HG03135 (cell line): ENCODE measurements around the gene HMG20B.
"Not testable (repeated sequence)": the region's sequence is repeated elsewhere in the genome, so short reads cannot be mapped to it uniquely, and the experiment has no call there.

Experiments
- ATAC-seq: cut with Tn5 transposase; IDR thresholded peaks from one replicate; pipeline ENCODE4 v1.9.1; 2021; ENCODE audit warnings: mild to moderate bottlenecking, moderate library complexity; ENCODE audit not compliant: unreplicated experiment

Gene HMG20B

DNA sequence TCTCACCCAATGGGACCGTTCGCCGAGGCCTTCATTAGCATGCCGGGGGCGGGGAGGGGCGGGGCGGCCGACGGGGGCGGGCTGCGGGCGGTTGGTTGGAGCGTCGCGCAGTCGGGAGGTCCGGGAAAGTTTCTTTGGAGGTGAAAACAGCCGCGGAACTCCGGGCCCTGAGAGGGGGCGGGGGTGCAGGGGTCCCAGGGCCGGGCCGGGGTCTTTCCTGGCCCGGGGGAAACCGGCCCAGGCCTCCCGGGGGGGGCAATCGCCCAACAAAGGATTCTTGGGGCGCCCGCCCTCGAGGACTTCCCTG lies at the start of gene HMG20B:
HMG20B (plus strand) TSS at position 90 of the 307 bp plus-strand sequence. CDS start 366 bp downstream, outside the sequence.
- ATAC-seq = no peak

DNA sequence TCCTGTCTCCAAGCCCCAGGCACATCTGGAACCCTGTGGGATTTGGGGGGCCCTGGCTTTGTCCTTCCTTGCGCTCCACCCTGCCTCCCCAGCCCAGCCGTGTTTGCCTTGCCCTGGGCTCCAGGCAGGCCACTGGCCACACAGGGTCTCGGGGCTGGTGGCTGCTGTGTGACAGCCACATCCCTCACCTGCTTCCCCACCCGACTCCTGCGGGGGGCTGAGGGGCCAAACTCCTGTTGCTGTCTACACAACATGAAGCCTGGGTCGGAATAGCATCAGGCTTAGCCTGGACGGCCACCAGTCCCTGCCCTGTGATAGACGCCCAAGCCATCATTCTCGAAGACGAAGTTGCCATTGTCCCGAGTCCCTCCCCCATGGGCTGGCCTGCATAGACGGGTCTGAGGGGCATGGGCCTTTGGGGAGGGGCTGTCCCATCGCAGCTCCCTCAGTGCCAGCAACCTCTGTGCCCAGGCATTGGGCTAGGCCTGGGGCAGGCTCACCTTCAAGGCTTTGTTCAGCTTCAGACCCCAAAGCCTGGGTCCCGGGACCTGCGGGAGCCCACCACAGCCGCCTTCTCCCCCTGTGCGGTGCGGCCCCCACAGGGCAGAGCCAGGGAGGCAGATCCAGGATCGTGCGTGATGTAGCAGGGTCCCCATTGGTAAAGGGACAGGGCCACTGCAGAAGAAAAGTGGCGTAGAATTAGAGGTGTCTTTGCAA lies 49.2 kb upstream of the HMG20B start:
- ATAC-seq = no peak

DNA sequence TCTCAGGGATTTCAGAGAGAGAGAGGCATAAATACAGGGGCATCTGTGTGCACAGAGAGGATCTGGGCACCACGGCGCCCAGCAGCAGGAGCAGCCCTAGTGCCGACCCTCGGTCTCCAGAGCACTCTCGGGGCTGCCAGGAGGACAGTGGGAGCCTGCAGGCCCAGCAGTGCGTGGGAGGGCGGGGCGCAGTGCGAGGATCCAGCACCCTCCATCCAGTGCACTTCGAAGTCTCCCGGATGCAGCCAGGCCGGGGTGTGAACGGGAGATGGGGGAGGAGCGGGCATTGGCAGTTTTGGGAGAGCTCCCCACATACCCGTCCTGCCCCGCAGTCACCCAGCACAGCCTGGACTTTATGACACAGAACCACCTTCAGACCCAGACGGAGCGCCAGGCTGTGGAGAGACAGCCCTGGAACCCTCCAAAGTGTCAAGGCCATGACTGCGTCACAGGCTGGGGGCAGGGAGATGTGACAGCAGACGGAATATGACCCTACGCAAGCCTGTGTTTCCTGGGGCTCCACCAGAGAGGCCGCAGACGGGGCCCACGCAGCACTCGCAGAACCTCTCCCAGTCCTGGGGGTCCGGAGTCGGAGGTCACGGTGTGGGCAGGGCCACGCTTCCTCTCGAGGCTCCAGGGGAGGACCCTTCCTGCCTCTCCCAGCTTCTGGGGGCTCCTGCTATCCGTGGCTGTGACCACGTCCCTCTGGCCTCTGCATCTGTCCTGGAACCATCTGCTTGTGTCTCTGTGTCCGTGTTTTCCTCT lies 48.5 kb upstream of the HMG20B start:
- no peak for ATAC-seq

DNA sequence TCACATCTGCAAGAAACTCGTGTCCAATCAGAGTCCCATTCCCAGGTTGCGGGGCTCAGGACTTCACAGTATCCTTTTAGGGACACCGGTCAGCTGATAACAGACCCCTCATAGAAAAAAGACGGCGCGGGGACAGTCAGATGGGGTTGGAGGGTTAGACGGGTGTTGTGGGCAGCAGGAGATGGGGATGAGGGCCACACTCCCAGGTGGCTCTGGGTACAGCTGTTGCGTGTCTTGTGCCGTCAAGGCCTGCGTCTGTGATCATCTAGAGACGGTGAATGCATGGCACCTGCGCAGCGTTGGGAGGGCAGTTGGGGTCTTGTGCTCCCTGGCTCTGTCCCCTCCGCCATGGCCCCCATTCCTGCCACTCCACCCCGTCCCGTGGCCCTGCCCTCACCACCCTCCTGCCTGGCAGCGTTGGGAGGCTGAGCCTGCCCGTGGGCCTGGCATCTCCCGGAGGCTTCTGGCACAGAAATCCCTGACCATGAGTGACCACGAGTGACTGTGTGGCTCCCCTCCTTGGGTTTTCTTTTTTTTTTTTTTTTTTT lies 47.8 kb upstream of the HMG20B start:
- ATAC-seq = no peak

DNA sequence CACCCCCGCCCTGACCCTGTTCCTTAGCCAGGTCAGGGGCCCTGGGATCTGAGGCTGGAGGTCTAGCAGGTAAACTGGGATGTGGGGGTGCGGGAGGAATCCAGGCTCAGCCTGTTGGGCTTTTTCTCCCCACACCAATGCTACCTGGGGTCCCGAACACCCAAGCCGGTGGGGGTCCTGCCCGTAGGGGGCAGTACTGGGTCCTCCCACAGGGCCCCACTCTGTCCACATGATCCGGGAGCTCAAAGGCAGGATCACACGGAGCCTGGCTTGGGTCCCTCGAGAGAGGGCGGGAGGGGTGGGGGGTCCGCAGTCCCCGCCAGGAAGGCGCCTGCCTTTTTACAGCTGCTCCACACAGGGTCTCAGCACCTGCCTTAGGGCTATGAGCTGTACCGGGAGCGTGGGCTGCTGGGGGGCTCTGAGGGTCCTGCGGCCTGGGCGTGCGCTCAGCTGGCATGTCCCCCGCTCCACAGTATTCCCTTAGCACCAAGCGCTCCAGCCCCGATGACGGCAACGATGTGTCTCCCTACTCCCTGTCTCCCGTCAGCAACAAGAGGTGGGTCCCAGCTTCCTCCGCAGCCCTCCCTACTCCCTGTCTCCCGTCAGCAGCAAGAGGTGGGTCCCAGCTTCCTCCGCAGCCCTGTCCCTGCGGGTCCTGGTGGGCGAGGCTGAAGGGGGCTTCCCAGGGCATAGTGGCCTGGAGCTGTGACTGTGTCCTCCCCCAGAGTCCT lies 46.1 kb upstream of the HMG20B start:
- no peak for ATAC-seq

DNA sequence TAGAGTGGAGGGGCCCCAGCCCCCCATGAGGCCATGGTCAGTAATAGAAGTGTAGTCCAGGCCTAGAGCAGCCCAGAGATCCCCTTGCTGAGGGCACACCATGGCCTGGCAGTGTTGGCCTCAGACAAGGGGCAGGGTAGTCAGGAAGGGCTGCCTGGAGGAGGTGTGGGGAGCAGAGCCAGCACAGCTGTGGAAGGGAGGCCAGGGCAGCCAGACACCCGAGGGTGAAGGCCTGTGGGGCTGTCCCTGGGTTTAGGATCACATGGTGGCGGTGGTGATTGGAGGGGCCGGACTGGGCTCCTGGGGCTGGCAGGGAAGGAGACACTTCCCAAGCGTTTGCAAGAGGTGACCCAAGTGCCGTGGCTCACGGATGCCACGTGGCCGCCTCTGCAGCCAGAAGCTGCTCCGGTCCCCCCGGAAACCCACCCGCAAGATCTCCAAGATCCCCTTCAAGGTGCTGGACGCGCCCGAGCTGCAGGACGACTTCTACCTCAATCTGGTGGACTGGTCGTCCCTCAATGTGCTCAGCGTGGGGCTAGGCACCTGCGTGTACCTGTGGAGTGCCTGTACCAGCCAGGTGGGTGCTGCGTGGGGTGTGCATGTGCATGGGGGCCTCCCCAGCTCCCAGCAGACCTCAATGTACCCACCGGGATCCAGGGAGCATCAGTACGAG lies 45.4 kb upstream of the HMG20B start:
- no peak for ATAC-seq

DNA sequence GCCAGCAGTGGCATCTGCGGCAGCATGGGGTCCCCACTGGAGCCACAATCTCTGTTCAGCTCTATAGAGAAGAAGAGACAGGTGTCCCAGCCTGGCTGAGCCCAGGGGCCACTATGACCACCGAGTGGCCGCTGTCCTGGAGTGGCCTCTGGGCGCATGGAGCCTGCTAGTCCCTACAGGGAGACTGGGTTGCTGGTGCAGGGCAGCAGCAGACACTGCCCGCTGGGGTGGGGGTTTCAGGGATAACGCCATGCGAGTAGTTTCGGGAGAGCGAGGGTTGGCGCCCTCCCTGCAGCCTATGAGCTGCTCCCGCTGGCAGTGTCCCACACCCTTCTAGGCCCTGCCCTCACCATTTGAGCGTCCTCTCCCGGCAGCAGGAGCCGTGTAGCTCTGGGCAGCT lies 44.7 kb upstream of the HMG20B start:
- ATAC-seq = no peak

DNA sequence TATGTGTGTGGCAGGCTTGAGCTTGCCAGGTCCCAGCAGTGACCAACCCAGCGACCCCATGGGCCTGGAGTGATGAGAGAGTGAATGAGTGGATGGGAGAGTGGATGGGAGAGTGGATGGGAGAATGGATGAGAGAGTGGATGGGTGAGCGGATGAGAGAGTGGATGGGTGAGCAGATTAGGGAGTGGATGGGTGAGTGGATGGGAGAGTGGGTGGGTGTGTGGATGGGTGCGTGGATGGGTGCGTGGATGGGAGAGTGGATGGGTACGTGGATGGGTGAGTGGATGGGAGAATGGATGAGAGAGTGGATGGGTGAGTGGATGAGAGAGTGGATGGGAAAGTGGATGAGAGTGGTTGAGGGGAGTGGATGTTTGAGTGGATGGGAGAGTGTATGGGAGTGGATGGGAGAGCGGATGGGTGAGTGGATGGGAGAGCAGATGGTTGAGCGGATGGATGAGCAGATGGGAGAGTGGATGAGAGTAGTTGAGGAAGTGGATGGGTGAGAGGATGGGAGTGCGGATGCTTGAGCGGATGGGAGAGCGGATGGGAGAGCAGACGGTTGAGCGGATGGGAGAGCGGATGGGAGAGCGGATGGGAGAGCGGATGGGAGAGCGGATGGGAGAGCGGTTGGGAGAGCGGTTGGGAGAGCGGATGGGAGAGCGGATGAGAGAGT lies 44.1 kb upstream of the HMG20B start:
- no peak for ATAC-seq

DNA sequence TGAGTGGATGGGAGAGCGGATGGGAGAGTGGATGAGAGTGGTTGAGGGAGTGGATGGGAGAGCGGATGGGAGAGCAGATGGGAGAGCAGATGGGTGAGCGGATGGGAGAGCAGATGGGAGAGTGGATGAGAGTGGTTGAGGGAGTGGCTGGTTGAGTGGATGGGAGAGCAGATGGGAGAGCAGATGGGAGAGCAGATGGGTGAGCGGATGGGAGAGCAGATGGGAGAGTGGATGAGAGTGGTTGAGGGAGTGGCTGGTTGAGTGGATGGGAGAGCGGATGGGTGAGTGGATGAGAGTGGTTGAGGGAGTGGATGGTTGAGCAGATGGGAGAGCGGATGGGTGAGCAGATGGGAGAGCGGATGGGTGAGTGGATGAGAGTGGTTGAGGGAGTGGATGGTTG lies 43.4 kb upstream of the HMG20B start:
- ATAC-seq = not testable (repeated sequence)

DNA sequence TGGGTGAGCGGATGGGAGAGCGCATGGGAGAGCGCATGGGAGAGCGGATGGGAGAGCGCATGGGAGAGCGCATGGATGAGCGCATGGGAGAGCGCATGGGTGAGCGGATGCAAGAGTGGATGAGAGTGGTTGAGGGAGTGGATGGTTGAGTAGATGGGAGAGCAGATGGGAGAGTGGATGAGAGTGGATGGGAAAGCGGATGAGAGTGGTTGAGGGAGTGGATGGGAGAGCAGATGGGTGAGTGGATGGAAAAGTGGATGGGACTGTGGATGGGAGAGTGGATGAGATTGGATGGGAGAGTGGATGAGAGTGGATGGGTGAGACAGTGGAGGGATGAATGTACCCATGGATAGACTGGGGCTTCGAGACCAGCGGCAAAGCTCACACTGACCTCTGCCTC lies 42.4 kb upstream of the HMG20B start:
- ATAC-seq = no peak

DNA sequence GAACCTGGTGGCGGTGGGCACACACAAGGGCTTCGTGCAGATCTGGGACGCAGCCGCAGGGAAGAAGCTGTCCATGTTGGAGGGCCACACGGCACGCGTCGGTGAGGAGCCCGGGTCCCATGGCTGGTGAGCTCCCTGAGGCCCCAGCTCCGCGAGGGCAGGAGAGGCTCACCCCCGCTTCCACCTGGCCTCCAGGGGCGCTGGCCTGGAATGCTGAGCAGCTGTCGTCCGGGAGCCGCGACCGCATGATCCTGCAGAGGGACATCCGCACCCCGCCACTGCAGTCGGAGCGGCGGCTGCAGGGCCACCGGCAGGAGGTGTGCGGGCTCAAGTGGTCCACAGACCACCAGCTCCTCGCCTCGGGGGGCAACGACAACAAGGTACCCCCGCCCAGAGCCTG lies 41.0 kb upstream of the HMG20B start:
- no peak for ATAC-seq

DNA sequence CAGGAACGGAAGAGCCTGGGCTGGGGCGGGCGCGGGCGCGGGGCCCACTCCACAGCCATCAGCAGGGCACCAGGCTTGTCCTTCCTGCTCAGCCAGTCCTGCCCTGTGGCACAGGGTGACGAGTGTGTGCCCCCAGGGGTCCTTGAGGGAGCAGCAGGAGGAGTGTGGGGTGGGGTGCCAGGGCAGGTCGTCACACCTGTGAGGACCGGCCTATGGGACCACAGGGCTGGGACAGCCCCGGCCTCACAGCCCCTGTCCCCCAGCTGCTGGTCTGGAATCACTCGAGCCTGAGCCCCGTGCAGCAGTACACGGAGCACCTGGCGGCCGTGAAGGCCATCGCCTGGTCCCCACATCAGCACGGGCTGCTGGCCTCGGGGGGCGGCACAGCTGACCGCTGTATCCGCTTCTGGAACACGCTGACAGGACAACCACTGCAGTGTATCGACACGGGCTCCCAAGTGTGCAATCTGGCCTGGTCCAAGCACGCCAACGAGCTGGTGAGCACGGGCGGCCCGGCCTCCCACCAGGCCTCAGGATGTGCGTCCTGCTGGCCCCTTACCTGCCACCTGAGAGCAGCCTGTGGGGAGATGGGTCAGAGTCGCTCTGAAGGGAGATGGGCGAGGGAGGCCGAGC lies 40.5 kb upstream of the HMG20B start:
- ATAC-seq = no peak

DNA sequence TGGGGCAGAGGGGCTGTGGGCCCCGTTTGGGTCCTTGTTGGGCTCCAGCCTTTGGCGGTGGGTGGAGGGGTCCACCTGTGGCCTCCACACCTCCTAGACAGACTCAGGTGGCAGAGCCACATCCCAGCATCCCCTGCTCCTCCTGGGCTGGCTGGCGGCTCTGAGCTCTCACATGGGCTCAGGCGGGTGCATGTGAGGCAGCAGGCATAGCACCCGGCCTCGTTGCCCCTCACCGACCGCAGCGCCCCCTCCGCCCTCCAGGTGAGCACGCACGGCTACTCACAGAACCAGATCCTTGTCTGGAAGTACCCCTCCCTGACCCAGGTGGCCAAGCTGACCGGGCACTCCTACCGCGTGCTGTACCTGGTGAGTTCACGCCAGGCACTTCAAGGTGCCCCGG lies 39.7 kb upstream of the HMG20B start:
- ATAC-seq = no peak

DNA sequence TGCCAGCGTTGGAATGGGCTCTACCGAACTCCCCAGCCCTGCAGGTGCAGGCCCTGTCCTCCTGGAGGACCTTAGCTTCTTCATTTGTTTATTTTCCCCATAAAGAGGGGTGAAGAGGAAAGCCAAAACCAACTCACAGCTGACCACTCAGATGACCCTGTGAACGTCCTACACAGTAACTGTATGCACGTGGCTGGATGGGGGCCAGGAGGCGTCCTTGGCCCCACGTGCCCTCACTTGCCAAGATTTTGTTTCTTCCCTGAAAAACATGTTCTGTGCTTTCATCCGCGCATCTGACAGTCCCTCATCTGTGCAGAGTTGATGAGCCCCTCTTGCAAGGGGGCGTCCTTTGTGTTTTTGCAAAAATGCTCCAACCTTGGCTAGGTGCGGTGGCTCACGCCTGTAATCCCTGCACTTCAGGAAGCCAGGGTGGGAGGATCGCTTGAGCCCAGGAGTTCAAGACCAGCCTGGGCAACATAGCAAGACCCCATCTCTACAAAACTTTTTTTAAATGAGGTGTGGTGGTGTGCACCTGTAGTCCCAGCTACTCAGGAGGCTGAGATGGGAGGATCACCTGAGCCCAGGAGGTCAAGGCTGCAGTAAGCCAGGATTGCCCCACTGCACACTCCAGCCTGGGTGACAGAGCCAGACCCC lies 39.1 kb upstream of the HMG20B start:
- no peak for ATAC-seq

DNA sequence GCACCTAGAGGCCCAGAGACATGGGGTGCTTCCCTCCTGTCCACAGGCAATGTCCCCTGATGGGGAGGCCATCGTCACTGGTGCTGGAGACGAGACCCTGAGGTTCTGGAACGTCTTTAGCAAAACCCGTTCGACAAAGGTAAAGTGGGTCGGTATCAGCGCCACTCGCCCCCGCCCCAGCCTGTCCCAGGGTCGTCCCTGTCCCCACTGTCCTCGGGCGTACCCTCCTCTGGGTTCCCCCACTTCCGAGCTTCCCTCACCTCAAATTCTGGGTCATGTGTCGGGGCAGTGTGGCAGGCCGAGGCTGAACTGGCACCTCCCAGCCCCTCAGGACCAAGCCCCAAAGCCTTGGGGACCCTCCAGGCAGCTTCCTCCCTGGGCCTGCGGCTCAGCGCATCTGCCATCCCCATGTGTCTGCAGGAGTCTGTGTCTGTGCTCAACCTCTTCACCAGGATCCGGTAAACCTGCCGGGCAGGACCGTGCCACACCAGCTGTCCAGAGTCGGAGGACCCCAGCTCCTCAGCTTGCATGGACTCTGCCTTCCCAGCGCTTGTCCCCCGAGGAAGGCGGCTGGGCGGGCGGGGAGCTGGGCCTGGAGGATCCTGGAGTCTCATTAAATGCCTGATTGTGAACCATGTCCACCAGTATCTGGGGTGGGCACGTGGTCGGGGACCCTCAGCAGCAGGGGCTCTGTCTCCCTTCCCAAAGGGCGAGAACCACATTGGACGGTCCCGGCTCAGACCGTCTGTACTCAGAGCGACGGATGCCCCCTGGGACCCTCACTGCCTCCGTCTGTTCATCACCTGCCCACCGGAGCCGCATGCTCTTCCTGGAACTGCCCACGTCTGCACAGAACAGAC lies 38.1 kb upstream of the HMG20B start:
- ATAC-seq = no peak

DNA sequence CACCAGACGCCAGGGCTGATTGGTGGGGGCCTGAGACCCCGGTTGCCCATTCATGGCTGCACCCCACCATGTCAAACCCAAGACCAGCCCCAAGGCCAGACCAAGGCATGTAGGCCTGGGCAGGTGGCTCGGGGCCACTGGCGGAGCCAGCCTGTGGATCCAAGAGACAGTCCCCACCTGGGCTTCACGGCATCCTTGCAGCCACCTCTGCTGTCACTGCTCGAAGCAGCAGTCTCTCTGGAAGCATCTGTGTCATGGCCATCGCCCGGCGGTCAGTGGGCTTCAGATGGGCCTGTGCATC lies 37.6 kb upstream of the HMG20B start:
- ATAC-seq = no peak

DNA sequence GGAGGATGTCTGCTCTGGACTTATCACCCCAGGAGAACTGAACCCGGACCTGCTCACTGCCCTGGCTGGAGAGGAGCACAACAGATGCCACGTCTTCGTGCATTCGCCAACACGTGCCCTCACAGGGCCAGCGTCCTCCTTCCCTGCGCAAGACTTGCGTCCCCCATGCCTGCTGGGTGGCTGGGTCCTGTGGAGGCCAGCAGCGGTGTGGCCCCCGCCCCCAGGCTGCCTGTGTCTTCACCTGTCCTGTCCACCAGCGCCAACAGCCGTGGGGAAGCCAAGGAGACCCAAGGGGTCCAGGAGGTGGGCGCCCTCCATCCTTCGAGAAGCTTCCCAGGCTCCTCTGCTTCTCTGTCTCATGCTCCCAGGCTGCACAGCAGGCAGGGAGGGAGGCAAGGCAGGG lies 37.2 kb upstream of the HMG20B start:
- ATAC-seq = no peak

DNA sequence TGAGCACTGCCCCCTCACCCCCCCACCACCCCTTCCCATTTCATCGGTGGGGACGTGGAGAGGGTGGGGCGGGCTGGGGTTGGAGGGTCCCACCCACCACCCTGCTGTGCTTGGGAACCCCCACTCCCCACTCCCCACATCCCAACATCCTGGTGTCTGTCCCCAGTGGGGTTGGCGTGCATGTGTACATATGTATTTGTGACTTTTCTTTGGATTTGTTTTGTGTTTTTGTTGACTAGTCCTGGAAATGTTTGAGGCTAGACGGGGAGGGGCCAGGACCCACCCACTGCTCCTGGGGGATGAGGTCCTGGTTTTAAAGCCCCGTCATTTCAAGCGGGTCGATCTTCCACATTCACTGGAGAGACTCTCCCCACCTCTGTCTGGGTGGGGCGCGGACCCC lies 36.8 kb upstream of the HMG20B start:
- no peak for ATAC-seq
